Uterus (tissue), 4 donors: ENCODE measurements around the gene HSPA12A. TPM values are rescaled to one million over a fixed set of nuclear protein-coding genes. Genes with fewer than 3 reads are reported as not detected.

Source experiments
- DNase-seq, 2 donors: peaks; one replicate each; pipeline ENCODE4 v3.0.0-alpha.2; 2019 to 2020
- H3K27ac ChIP-seq, 2 donors: fragments of 200-600 bp; sonication (generic); 1 replicate in 1 of 2; 2 replicates in 1 of 2; pipeline ENCODE4 v1.5.1; 2016 to 2018
- H3K27me3 ChIP-seq, 2 donors: fragments of 200-600 bp; sonication (generic); one replicate each; pipeline ENCODE4 v1.5.1; 2018 to 2019; ENCODE audit warnings: control low read depth in 1 of 2
- H3K36me3 ChIP-seq, 2 donors: fragments of 200-600 bp; sonication (generic); one replicate each; pipeline ENCODE4 v1.5.1; 2019; ENCODE audit warnings: control low read depth in 1 of 2
- H3K4me1 ChIP-seq, 2 donors: fragments of 200-600 bp; sonication (generic); one replicate each; pipeline ENCODE4 v1.5.1; 2018 to 2019; ENCODE audit warnings: control low read depth in 1 of 2
- H3K4me3 ChIP-seq, 2 donors: fragments of 200-600 bp; sonication (generic); 1 replicate in 1 of 2; 2 replicates in 1 of 2; pipeline ENCODE4 v1.5.1; 2018 to 2019; ENCODE audit warnings: mild to moderate bottlenecking in 1 of 2
- H3K9me3 ChIP-seq, 2 donors: fragments of 200-600 bp; sonication (generic); one replicate each; pipeline ENCODE4 v1.5.1; 2019; ENCODE audit warnings: control low read depth in 1 of 2
- POLR2A ChIP-seq, 2 donors: fragments of 450-650 bp; IDR thresholded peaks; one replicate each; pipeline ENCODE4 v1.6.1; 2016; ENCODE audit warnings: antibody characterized with exemption in 2 of 2, mild to moderate bottlenecking in 1 of 2, moderate library complexity in 1 of 2
- intact Hi-C: fragments of 100-400 bp; cut with DNase I; formaldehyde crosslinking; loops from one replicate; pipeline ENCODE4 v1.15.1; 2023; ENCODE audit warnings: low total_unique reads
- total RNA-seq, 4 donors: library from RNA; depleted of rRNA in 3 of 4; stranded (reverse); fragments of >200 nt in 3 of 4; gene quantifications; one replicate each; pipeline versions ENCODE4 v1.1.0 to v1.2.4, GENCODE V29; 2014 to 2023
- TF ChIP-seq, protein P1 (sequence below), 4 experiments: fragments of 200-600 bp in 2 of 4; fragments of 450-650 bp in 2 of 4; sonication (generic) in 2 of 4; IDR thresholded peaks; one replicate each; pipeline ENCODE4 v1.5.1; 2016 to 2019; ENCODE audit warnings: antibody characterized with exemption in 4 of 4, mild to moderate bottlenecking in 2 of 4, moderate library complexity in 1 of 4
- donor health status: DM: yes; HTN: yes; CAD: no.

The HSPA12A gene
- total RNA-seq, 4 donors from 2014 or later: 4.9 to 32.0 (median 16.0) TPM

DNA sequence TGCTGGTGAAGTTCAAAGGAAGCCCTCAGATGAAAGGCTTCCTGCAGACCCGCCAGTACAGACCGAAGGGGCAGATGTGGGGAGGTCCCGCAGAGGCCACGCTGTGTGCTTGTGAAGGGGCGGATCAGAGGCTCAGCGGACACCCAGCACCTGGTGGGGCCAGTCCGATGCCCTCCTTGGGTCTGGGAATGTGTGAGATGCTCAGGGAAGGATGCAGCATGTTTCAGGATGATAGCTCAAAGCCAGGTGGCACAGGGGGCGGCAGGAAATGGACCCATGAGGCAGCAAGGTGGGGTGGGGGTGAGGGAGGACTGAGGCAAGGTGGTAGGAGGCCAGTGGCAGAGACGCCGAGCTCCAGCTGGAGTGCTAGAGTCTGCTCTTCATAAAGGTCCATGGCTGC, 27.9 kb upstream of the HSPA12A start:
- peaks cover 0 to 4% of the 10 kb centered on the region in 2 donors for H3K4me1 ChIP-seq
- DNase-seq: no peak
- H3K27me3 ChIP-seq: no peaks in the 10 kb centered on the region
- H3K9me3 ChIP-seq: no peaks in the 10 kb centered on the region
- no peaks in the 10 kb centered on the region for H3K36me3 ChIP-seq
- peak overlapping the region in 1 of 2 donors; percentile 69 for H3K27ac ChIP-seq
- intact Hi-C loops: no loop called here
- TF ChIP-seq POLR2A (IDR thresholded peaks at IDR 0.05): no peak
- TF ChIP-seq, protein P1, sequence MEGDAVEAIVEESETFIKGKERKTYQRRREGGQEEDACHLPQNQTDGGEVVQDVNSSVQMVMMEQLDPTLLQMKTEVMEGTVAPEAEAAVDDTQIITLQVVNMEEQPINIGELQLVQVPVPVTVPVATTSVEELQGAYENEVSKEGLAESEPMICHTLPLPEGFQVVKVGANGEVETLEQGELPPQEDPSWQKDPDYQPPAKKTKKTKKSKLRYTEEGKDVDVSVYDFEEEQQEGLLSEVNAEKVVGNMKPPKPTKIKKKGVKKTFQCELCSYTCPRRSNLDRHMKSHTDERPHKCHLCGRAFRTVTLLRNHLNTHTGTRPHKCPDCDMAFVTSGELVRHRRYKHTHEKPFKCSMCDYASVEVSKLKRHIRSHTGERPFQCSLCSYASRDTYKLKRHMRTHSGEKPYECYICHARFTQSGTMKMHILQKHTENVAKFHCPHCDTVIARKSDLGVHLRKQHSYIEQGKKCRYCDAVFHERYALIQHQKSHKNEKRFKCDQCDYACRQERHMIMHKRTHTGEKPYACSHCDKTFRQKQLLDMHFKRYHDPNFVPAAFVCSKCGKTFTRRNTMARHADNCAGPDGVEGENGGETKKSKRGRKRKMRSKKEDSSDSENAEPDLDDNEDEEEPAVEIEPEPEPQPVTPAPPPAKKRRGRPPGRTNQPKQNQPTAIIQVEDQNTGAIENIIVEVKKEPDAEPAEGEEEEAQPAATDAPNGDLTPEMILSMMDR (IDR thresholded peaks at IDR 0.05): no peak
- H3K4me3 ChIP-seq: no peak overlapping the region

DNA sequence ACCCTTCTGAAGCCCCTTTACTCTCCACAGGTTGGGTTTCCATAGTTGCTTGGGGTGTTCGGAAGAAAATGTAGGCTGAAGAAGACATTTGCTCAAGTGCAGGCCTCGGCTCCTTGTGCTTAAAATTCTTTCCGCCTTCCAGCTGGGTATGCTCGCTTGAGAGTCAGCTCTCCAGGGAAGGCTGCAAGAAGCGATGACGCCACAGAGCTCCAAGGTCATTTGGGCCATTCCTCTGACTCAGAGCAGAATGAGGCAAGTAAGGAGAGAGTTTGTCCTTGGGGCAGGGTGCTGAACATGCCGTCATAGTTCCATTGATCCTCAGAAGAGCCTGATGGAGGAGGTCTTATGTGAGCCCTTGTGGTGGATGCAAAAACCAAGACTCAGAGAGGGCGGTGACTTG, 27.4 kb upstream of the HSPA12A start:
- peaks cover 0 to 3% of the 10 kb centered on the region in 2 donors for H3K9me3 ChIP-seq
- intact Hi-C loops: no loop called here
- H3K27ac ChIP-seq: no peak overlapping the region
- H3K36me3 ChIP-seq: no peaks in the 10 kb centered on the region
- DNase-seq: no peak
- no peaks in the 10 kb centered on the region for H3K27me3 ChIP-seq
- H3K4me1 ChIP-seq: peaks cover 0 to 4% of the 10 kb centered on the region in 2 donors
- TF ChIP-seq POLR2A (IDR thresholded peaks at IDR 0.05): no peak
- TF ChIP-seq, protein P1 (IDR thresholded peaks at IDR 0.05): no peak
- no peak overlapping the region for H3K4me3 ChIP-seq

DNA sequence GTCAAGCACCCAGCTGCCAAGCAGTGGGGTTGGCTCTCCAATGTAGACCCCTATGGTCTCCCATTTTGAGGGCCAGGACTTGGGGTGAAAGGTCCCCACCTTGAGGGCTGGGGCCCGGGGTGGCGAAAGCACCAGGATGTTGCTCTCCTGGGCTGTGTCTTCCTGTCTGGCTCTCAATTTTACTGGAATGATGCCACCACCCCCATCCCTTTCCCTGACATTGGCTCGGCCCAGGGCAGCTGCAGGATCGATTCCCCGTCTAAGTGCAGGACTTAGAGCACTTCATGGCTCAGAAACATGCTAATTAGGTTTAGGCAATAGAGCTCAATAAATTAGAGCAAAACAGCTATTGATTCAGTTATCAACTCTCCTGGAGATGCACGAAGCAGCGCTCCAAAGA, 27.0 kb upstream of the HSPA12A start:
- intact Hi-C loops: no loop called here
- Histone ChIP-seq H3K4me1 (peaks cover 0 to 4% of the 10 kb centered on the region in 2 donors), H3K27me3 (no peaks in the 10 kb centered on the region), H3K36me3 (no peaks in the 10 kb centered on the region), H3K9me3 (peaks cover 0 to 3% of the 10 kb centered on the region in 2 donors), H3K4me3 (no peak overlapping the region), H3K27ac (no peak overlapping the region)
- TF ChIP-seq, protein P1 (IDR thresholded peaks at IDR 0.05): no peak
- no peak for TF ChIP-seq POLR2A (IDR thresholded peaks at IDR 0.05)
- DNase-seq: no peak

DNA sequence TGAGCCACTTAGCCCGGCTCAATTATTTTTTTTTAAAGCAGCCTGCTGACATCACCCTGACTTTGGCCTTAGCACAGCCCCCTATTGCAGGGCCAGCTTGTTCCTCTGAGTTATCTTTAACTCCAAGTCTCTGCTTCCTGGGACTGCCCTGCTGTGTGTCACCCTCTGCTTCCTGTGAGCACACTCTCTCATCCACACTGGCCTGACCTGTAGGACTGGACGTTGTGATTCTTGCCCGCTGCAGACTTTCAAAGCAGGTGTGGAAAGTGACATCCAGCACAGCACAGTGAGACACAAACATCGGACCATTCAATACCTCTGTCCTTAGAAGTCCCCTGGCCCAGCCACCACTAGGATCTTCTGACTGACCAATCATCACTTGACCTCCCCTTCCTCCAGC, 26.4 kb upstream of the HSPA12A start:
- no peak overlapping the region for H3K4me3 ChIP-seq
- intact Hi-C loops: no loop called here
- H3K36me3 ChIP-seq: no peaks in the 10 kb centered on the region
- peaks cover 0 to 3% of the 10 kb centered on the region in 2 donors for H3K9me3 ChIP-seq
- DNase-seq: no peak
- no peaks in the 10 kb centered on the region for H3K27me3 ChIP-seq
- H3K4me1 ChIP-seq: peaks cover 0 to 4% of the 10 kb centered on the region in 2 donors
- H3K27ac ChIP-seq: no peak overlapping the region
- TF ChIP-seq, protein P1 (IDR thresholded peaks at IDR 0.05): no peak
- TF ChIP-seq POLR2A (IDR thresholded peaks at IDR 0.05): no peak

DNA sequence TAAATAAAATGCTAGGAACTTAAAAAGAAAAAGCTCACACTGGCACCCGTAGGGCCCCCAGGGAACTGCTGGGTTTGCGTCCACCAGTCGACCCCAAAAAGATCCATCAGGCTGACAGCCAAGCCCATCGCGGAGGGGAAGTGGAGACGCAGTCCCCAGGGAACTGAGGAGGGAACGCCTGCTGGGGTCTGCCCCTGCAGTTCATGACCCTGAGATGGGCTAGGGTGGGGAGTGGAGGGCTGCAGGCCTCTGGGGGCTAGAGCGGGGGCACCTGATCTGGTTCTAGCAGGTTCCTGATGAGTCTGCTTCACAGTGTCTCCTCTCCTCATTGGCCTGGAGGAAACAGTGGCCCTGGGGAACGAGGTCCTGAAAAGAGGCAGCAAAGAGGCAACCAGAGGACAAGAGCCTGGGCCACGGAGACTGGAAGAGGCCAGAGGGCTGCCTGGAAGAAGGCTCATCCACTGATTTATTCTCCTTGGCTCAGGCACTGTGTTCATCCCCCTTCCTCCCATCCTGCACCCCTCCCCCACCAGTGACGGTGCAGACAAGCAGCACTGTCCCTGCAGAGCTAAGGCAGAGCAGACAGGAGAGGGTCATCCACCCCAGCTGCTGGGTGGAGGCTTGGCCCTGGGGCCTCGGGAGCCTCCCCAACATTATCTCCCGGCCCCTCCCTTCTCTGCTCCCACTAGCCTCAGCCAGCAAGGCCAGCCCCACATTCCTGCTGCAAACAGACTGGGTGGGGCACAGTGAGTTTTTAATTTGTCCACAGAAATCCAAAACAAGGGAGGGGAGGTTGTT, 24.7 kb upstream of the HSPA12A start:
- H3K27ac ChIP-seq: no peak overlapping the region

More for the DNA sequence above, 24.7 kb upstream of the HSPA12A start:
- H3K9me3 ChIP-seq: peaks cover 0 to 3% of the 10 kb centered on the region in 2 donors
- H3K36me3 ChIP-seq: no peaks in the 10 kb centered on the region
- no peak overlapping the region for H3K4me3 ChIP-seq
- intact Hi-C loops: no loop called here
- H3K27me3 ChIP-seq: no peaks in the 10 kb centered on the region
- DNase-seq: peak; percentile 37 to 51
- no peak for TF ChIP-seq POLR2A (IDR thresholded peaks at IDR 0.05)
- TF ChIP-seq, protein P1 (IDR thresholded peaks at IDR 0.05): no peak
- H3K4me1 ChIP-seq: peaks cover 0 to 4% of the 10 kb centered on the region in 2 donors
